Mesodermal cell (in vitro differentiated cells): Measurements from ENCODE around the gene TDRD9.

Source experiments
- H3K27ac ChIP-seq: 2 replicates; pipeline ENCODE4 v1.7.0; 2013; ENCODE audit warnings: mild to moderate bottlenecking, low read depth, low read length, moderate library complexity; ENCODE audit not compliant: severe bottlenecking
- H3K36me3 ChIP-seq: 2 replicates; pipeline ENCODE4 v1.7.1; 2013; ENCODE audit warnings: mild to moderate bottlenecking, low read length, moderate library complexity; ENCODE audit not compliant: control insufficient read depth, insufficient read depth
- H3K4me1 ChIP-seq: one replicate; pipeline ENCODE4 v1.7.1; 2013; ENCODE audit warnings: mild to moderate bottlenecking, low read length; ENCODE audit not compliant: insufficient read depth, control insufficient read depth, poor library complexity, severe bottlenecking
- H3K4me3 ChIP-seq: 2 replicates; pipeline ENCODE4 v1.7.0; 2013; ENCODE audit warnings: low read length, control low read depth, mild to moderate bottlenecking; ENCODE audit not compliant: insufficient read depth, poor library complexity, severe bottlenecking; ENCODE audit errors: extremely low read depth
- H3K9me3 ChIP-seq: 2 replicates; pipeline ENCODE4 v1.7.1; 2013; ENCODE audit warnings: mild to moderate bottlenecking, low read length, moderate library complexity; ENCODE audit not compliant: control insufficient read depth
- WGBS, 2 experiments: methylation state at CpG; one replicate each; pipeline ENCODE4 v1.1.5; 2013; ENCODE audit warnings: missing lambda C conversion rate in 2 of 2; ENCODE audit not compliant: insufficient coverage in 2 of 2; 5-methylcytosine and 5-hydroxymethylcytosine counted together

TDRD9 gene

DNA sequence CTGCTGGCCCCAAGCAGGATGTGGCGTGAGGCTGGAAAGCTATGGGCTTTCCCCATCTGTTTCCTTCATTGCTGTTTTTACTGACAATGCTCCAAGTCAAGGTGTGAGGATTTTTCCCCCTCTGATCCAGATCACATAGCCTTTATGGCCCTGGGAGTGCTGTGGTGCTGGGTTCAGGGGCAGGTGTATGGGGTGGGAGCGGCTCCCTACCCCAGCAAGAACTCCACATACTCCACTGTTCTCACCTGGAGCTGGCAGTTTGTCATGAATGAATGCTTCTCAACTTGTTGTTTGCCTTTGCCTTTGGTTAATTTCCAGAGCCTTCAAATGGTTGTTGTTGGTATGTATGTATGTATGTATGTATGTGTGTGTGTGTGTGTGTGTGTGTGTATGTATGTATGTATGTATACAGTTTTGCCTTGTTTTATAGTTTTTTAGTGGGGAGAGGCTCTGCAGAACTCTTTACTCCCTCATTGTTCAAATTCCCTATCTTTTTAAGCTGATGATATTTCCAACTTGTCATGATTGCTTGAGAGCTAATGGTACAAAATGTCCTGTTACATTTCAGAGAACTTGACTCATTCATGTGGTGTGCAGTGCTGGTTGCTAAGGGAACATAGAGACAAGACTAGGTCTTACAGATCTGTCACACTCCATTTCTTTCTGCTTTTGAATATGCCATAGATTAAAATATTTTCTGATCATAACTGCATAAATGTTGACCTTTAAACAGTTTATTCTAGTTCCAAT is 120.7 kb downstream of the TDRD9 start:
- 100% methylated on average over 1 of the region's 2 CpGs; no CpG with 5 or more reads in 1 of the 2 experiments for WGBS, 2 experiments
- no peaks in the 10 kb centered on the region for H3K9me3 ChIP-seq
- H3K36me3 ChIP-seq = no peaks in the 10 kb centered on the region
- H3K4me1 ChIP-seq = no peaks in the 10 kb centered on the region
- H3K4me3 ChIP-seq = no peak overlapping the region
- H3K27ac ChIP-seq = no peak overlapping the region

DNA sequence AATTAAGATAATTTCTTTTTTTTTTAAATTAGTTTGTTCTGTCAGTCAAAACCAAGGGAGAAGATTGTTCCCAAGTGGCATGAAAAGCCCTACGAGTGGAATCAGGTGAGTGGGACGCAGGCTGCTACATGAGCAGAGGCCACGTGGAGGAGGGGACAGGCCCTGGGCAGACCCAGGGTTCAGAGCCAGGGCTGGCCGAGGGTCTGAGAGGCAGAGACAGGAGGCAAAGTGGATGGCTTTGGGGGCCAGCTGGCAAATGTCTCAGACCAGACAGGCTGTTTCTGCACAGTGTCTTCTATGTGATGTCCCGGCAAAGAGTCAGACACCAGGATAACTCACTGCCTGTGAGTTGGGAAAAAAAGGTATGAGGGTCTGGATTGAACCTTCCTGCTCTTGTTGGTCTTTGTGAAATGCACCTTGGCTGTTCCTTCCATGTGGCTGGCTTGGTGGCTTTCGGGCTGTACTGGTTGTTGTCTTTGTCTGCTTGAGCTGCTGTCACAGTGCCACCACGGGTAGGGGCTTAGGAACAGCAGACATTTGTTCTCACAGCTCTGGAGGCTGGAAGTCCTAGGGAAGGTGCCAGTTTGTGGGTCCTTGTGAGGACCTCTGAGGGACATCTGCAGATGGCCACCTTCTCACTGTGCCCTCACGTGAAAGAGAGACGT is 121.5 kb downstream of the TDRD9 start:
- WGBS, 2 experiments = 85 to 86% methylated on average over 8 to 9 of the region's 9 CpGs
- Histone ChIP-seq H3K4me3 (no peak overlapping the region), H3K4me1 (no peaks in the 10 kb centered on the region), H3K9me3 (no peaks in the 10 kb centered on the region), H3K36me3 (no peaks in the 10 kb centered on the region), H3K27ac (no peak overlapping the region)

GRCh38 chr14:104051092-104051813 is 123.0 kb downstream of the TDRD9 start:
- Histone ChIP-seq H3K27ac (no peak overlapping the region), H3K4me3 (no peak overlapping the region), H3K4me1 (no peaks in the 10 kb centered on the region), H3K36me3 (no peaks in the 10 kb centered on the region), H3K9me3 (no peaks in the 10 kb centered on the region)
- WGBS, 2 experiments = 93 to 100% methylated on average over 1 to 3 of the region's 5 CpGs

- no peak overlapping the region for H3K4me3 ChIP-seq
- WGBS, 2 experiments = 87% methylated on average over 14 to 16 of the region's 16 CpGs
- H3K36me3 ChIP-seq = no peaks in the 10 kb centered on the region
- no peak overlapping the region for H3K27ac ChIP-seq
- no peaks in the 10 kb centered on the region for H3K9me3 ChIP-seq
- no peaks in the 10 kb centered on the region for H3K4me1 ChIP-seq
These were observed 126.1 kb downstream of the TDRD9 start for GRCh38 chr14:104054222-104054905.

DNA sequence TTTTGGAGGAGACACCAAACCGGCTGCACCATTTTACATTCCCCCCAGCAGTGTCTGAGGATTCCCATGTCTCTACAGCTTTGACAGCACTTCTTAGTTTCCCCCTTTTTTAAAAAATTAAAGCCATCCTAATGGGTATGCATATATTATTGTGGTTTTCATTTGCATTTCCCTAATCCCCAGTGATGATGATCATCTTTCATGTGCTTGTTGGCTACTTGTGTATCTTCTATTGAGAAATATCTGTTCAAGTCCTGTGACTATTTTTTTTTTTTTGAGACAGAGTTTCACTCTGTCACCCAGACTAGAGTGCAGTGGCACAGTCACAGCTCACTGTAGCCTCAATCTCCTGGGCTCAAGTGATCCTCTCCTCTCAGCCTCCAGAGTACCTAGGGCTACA is 134.0 kb downstream of the TDRD9 start:
- no peaks in the 10 kb centered on the region for H3K4me1 ChIP-seq
- H3K4me3 ChIP-seq = no peak overlapping the region
- no peaks in the 10 kb centered on the region for H3K36me3 ChIP-seq
- no CpG with 5 or more reads among the region's 1 CpG for WGBS, 2 experiments
- H3K27ac ChIP-seq = no peak overlapping the region
- H3K9me3 ChIP-seq = peaks cover 19% of the 10 kb centered on the region

GRCh38 chr14:104064003-104064402 is 135.7 kb downstream of the TDRD9 start:
- H3K27ac ChIP-seq = no peak overlapping the region
- no peaks in the 10 kb centered on the region for H3K4me1 ChIP-seq
- WGBS, 2 experiments = 82 to 89% methylated on average over 6 to 8 of the region's 10 CpGs
- H3K36me3 ChIP-seq = no peaks in the 10 kb centered on the region
- H3K4me3 ChIP-seq = no peak overlapping the region
- H3K9me3 ChIP-seq = peaks cover 19% of the 10 kb centered on the region

- Histone ChIP-seq H3K4me1 (no peaks in the 10 kb centered on the region), H3K9me3 (peaks cover 19% of the 10 kb centered on the region), H3K27ac (no peak overlapping the region), H3K36me3 (no peaks in the 10 kb centered on the region), H3K4me3 (no peak overlapping the region)
- WGBS, 2 experiments = 71 to 90% methylated on average over 4 to 5 of the region's 5 CpGs
These were observed 138.0 kb downstream of the TDRD9 start for GRCh38 chr14:104066279-104066678.

- H3K36me3 ChIP-seq = no peaks in the 10 kb centered on the region
- WGBS, 2 experiments = 49 to 53% methylated on average over 2 to 3 of the region's 4 CpGs
- peaks cover 19% of the 10 kb centered on the region for H3K9me3 ChIP-seq
- H3K4me1 ChIP-seq = no peaks in the 10 kb centered on the region
- H3K27ac ChIP-seq = no peak overlapping the region
- H3K4me3 ChIP-seq = no peak overlapping the region
These were observed 138.6 kb downstream of the TDRD9 start for GRCh38 chr14:104066719-104067295.

DNA sequence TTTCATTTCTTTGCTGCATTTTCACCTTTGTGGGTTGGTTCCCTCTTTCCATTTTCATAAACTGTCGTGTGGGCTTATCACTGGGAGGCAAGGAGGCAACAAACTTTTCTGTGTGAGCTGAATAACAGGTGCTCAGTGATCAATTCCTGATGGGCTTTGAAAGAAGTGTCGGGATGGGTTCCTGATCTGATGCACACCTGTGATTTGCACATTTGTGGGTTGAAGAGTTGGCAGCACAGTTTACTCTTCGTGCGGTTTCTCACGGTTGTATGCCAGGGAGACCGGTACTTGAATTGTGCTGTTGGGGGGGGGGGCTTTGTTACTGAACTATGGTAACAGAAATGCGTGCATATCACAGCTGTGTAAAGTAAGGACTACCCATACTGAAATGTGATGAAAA is 141.3 kb downstream of the TDRD9 start:
- Histone ChIP-seq H3K4me1 (no peaks in the 10 kb centered on the region), H3K4me3 (no peak overlapping the region), H3K9me3 (peaks cover 19% of the 10 kb centered on the region), H3K36me3 (no peaks in the 10 kb centered on the region), H3K27ac (no peak overlapping the region)
- WGBS, 2 experiments = 86 to 100% methylated on average over 1 to 4 of the region's 7 CpGs

GRCh38 chr14:104072586-104072985 is 144.3 kb downstream of the TDRD9 start:
- no peak overlapping the region for H3K4me3 ChIP-seq
- 88 to 96% methylated on average over 2 to 3 of the region's 3 CpGs for WGBS, 2 experiments

More at GRCh38 chr14:104072586-104072985, 144.3 kb downstream of the TDRD9 start:
- Histone ChIP-seq H3K4me1 (no peaks in the 10 kb centered on the region), H3K9me3 (no peaks in the 10 kb centered on the region), H3K36me3 (no peaks in the 10 kb centered on the region), H3K27ac (no peak overlapping the region)
